GM19239 (cell line): ENCODE measurements around the gene GSTA2.
"Not testable (repeated sequence)": the region's sequence is repeated elsewhere in the genome, so short reads cannot be mapped to it uniquely, and the experiment has no call there.

ENCODE experiments used
- DNase-seq: peaks from one replicate; pipeline ENCODE4 v3.0.0; 2011; ENCODE audit warnings: low spot score; ENCODE audit not compliant: insufficient read length
- FAIRE-seq: peaks from 2 replicates; lab custom pipeline; 2011; peaks lifted over from hg19 to GRCh38; lab: Jason Lieb, UNC

Gene GSTA2

GRCh38 chr6:52728394-52728793 lies 34.9 kb downstream of the GSTA2 start:
- no peak for FAIRE-seq
- DNase-seq, result no peak

- FAIRE-seq, result no peak
- DNase-seq, result no peak
These were observed 35.4 kb downstream of the GSTA2 start for GRCh38 chr6:52727908-52728307.

- FAIRE-seq, result no peak
- DNase-seq, result no peak
These were observed 36.3 kb downstream of the GSTA2 start for GRCh38 chr6:52726741-52727535.

- DNase-seq (no peak), FAIRE-seq (no peak)
These were observed 37.1 kb downstream of the GSTA2 start for GRCh38 chr6:52726193-52726542.

DNA sequence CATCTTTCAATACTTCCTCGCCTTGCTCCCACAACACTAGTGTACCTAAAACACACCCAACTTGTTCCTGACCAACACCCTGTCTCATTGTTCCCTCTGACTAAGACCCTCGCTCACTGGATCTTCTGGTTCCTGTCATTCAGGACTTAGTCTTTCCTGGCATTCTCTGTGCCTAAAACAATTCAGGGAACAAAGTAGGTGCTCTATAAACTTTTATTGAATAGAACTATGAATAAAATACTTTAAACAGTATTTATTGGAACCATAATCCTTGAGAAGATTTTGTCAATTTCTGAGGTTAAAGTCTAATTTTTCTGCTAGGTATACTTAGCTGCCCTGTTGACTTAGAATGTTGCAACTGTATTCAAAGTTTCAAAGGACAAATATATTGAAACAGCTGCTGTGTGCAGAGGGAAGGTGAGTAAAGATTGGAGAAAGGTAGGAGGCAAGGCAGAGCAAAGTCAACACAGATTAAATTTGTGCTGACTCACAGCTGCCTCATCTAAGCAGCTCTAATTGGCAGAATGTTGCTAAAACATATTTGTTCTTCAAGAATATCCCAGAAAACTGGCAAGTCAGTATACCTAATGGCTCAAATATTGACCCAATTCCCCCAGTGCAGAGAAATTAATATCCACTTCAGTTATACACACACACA lies 37.6 kb downstream of the GSTA2 start:
- FAIRE-seq, result no peak

GRCh38 chr6:52725143-52725534 lies 38.1 kb downstream of the GSTA2 start:
- DNase-seq (no peak), FAIRE-seq (no peak)

More for the DNA sequence above, 37.6 kb downstream of the GSTA2 start:
- no peak for DNase-seq

GRCh38 chr6:52724406-52725121 lies 38.7 kb downstream of the GSTA2 start:
- FAIRE-seq, result peak; percentile 79

GRCh38 chr6:52724042-52724405 lies 39.3 kb downstream of the GSTA2 start:
- FAIRE-seq (no peak), DNase-seq (no peak)

More at GRCh38 chr6:52724406-52725121, 38.7 kb downstream of the GSTA2 start:
- peak; percentile 50 for DNase-seq

DNA sequence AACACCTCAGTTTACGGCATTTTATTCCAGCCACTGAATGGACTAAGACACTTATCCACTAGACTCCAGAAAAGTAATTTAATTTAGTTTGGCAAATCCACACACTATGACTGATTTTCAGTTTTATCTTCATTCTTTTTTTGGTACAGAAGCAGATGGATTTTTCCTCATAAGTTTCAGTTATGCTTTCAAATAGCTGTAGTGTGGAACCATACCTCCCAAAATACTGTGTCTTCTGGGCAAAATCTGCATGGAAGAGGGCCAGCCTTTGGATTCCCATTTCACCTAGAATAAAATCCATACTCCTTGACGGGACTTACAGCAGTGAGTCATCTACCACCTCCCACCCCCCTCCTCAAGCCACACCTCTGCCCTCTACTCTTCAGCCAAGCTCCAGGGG lies 43.0 kb downstream of the GSTA2 start:
- no peak for FAIRE-seq
- DNase-seq, result no peak

DNA sequence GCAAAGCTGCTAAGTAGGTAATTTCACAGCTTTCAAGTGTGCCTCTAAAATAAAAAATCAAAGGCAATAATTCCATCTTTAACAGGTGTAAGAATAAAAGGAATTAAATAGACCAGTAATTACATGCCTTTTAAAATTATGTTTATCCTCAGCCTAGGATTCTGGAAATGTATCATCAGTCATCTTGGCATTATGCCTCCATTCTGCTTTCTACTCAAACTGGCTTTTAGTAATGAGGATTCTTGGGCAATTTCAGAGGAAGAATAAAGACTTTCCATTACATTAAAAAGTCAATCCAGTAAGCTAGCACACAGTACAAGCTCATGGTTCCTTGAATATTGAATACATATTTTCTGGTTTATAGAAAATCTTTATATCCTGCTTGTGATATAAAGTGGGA lies 44.7 kb downstream of the GSTA2 start:
- DNase-seq, result no peak
- no peak for FAIRE-seq

- not testable (repeated sequence) for DNase-seq, FAIRE-seq
These were observed 48.5 kb downstream of the GSTA2 start for GRCh38 chr6:52714761-52715160.

GRCh38 chr6:52712136-52712535 lies 51.1 kb downstream of the GSTA2 start:
- no peak for DNase-seq
- FAIRE-seq, result no peak

- DNase-seq, result no peak
- FAIRE-seq, result no peak
These were observed 55.2 kb downstream of the GSTA2 start for GRCh38 chr6:52707963-52708680.

DNA sequence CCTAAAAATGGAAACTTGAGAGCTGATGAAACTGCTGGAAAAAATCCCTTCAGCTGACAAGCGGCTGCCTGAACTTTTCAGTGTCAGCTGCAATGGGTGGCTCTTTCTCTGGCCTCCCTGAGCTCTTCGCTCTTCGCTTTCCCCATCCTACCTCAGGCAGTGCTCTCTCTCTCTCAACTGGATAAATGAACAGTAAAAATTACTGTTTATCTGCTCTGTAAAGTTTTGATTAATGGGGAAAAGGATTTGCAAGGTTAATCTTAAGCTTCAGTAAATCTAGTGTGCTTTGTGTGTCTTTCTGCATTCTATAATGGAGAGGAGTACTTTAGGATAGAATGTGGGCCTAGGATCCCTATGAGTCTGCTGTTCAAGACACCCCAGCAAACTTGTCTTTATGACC lies 57.3 kb downstream of the GSTA2 start:
- no peak for FAIRE-seq

GRCh38 chr6:52704781-52705502 lies 58.3 kb downstream of the GSTA2 start:
- FAIRE-seq, DNase-seq: not testable (repeated sequence)

More for the DNA sequence above, 57.3 kb downstream of the GSTA2 start:
- no peak for DNase-seq

- FAIRE-seq (no peak), DNase-seq (no peak)
These were observed 59.2 kb downstream of the GSTA2 start for GRCh38 chr6:52704060-52704459.
